GM13977 (cell line): Measurements from ENCODE around the gene TMEM151A.
A peak's percentile ranks its signal among the peaks of the same experiment; 100 is the strongest.

Experiments used
- DNase-seq: peaks from one replicate; pipeline ENCODE4 v3.0.0; 2012; ENCODE audit warnings: low spot score
- in situ Hi-C: fragments of 300-500 bp; cut with MboI; formaldehyde crosslinking; loops from one replicate; pipeline ENCODE4 v1.12.0; 2022; ENCODE audit warnings: low sequenced_read_pairs, low pct_unique_long_range_greater_than_20kb, mixed read lengths, inconsistent platforms; ENCODE audit not compliant: unreplicated experiment
- TF ChIP-seq, protein P1 (sequence below): IDR thresholded peaks from 2 replicates; pipeline ENCODE4 v1.5.1; 2012; ENCODE audit warnings: mild to moderate bottlenecking, control low read depth; ENCODE audit not compliant: insufficient read depth; ENCODE audit errors: extremely low read depth, missing control alignments

TMEM151A gene

DNA sequence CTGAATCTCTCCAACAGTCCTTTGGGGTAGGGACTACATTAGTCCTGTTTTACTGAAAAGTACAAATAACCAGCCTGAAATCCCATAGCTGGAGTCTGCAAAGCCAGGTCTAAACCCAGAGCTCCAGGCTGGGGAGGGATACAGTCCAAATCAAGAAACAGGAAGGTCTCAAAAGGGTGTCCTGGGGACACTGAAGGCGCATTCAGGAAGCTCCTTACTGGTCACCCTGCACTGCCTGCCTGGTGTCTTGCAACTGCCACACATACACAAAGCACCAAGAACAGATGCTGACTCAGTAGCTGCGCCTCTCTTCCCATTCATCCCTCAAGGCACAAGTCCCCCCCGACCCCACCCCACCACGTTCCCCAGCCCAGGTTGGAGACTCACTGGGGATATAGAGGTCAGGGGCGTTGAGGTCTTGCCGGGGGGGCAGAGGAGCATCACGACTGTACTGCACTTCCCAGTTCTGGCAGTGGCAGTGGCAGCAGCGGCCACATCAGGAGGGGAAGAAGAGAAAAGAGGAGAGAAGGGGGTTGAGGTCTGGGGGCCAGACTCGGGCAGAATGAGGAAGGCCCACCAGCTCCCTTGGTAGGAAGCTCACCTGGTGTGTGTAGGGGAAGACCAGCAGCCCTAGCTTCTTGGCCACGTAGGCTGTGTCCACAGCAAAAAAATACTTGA lies 4.3 kb upstream of the TMEM151A start:
- in situ Hi-C loops = no loop called here
- TF ChIP-seq, protein P1, sequence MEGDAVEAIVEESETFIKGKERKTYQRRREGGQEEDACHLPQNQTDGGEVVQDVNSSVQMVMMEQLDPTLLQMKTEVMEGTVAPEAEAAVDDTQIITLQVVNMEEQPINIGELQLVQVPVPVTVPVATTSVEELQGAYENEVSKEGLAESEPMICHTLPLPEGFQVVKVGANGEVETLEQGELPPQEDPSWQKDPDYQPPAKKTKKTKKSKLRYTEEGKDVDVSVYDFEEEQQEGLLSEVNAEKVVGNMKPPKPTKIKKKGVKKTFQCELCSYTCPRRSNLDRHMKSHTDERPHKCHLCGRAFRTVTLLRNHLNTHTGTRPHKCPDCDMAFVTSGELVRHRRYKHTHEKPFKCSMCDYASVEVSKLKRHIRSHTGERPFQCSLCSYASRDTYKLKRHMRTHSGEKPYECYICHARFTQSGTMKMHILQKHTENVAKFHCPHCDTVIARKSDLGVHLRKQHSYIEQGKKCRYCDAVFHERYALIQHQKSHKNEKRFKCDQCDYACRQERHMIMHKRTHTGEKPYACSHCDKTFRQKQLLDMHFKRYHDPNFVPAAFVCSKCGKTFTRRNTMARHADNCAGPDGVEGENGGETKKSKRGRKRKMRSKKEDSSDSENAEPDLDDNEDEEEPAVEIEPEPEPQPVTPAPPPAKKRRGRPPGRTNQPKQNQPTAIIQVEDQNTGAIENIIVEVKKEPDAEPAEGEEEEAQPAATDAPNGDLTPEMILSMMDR = no peak
- no peak for DNase-seq

DNA sequence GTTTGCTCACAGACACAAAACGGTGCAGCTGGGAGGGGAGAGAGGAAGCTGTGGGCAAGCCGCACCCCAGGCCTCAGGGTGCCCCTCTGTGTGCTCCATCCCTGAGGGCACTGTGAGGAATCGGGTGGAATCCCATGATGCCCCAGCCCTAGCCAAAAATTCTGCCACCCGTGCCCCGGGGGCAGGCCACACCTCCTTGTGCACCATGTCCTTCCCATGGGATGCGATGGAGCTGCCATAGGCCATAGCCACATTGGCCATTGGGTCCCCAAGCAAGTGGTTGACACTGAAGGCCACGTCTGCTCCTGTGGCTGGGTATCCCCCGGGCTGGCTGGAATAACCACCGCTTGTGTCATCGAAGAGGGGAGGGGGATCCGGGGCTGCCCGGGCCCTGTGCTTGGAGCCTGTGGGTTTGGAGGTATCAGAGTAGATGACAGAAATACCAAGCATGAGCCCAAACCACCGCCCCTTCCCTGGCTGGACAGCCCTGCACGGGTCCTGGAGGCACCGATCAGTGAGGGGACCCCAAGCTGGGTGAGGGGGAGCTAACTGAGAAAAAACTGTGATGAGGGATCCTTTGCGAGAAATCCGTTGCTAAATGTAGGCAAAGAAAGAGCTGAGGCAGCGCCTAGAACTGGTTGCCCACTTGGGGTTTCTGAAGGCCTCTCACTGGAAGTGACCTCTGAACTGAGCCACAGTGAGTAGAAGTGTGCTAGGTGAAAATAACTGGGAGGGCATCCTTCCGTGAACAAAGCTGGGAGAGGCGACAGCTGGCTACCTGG lies 3.6 kb upstream of the TMEM151A start:
- TF ChIP-seq, protein P1 = no peak
- in situ Hi-C loops = no loop called here
- peak; percentile 51 for DNase-seq

DNA sequence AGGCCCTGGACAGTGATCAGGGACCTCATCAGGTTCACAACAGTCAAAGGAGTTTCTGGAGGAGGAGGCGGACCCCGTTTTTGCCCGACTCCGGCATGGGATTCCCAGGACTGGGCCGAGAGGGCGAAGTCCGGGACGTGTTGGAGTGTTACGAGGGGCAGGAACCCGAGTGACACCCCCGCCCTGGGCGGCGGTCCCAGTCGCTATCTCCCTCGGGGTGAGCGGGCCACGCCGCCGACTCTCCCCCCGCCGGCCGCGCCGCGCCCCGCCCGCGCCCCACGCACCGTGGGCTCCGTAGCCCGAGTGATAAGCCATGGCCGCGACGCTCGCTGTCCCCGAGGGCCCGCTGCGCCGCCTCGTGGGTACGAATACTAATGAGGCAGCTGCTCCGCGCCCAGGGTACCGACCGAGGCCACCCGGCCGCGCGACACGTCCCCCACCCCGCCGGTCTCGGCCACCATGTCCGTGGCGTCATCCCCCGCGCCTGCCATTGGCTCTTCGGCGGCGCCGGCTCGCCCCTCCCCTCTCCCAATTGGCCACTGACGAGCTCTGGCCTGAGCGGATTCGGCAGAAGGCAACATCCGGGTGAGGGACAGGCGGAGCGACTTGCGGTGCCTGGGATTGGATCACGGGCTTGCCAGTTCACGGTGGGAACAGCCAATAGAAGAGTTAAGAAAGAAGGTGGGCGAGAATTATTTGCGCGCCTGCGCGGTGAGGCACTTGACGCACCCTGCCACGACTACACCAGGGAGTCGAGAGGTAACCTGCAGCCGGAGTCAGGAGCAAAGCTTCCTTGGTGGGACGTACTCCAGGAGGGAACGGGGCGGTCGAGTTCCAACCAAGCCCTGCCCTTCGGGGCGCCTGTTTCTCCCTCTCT lies 2.8 kb upstream of the TMEM151A start, which contains the start of gene YIF1A:
Gene YIF1A, minus strand, starts transcription at position 473 of the 877 bp plus-strand sequence. Its CDS starts 158 bp downstream, at position 315.
- peak; percentile 100 for DNase-seq
- in situ Hi-C loops = no loop called here
- TF ChIP-seq, protein P1 = peak; percentile 4

DNA sequence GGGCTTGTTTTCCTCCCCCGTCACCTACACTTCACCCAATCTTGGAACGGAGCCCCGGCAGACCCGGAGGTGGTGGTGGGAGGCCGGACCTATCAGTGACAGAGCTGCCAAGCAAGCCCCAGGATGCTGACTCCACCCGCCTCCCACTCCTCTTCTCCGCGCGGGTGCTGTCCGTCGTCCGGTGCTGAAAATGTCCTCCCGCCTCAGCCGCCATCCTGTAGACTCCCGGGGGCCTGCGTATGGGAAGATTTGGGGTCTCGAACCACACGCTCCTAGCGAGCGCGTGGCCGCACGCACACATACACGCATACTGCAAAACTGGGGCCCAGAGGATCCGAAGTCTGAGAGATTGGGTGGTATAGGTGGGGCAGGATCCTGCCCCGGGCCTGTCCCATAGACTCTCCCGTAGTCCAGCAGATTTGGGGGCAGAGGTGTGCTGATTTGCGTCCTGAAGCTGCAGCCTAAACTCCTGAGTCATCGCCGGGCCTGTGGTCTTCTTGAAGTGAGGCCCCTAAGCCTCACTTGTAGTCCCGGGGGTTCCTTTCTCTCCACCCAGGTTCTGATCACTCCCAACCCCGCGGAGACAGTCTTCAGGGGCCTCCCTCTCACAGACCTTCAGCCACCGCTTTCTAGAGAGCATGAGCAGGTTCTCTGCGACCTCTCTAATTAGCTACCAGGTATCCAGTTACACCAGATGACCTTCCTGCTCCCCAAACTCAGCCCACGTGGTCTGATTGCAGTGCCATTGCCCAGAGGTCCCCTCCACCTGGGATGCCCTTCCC lies 2.0 kb upstream of the TMEM151A start:
- in situ Hi-C loops = no loop called here
- TF ChIP-seq, protein P1 = no peak
- DNase-seq = peak; percentile 95

DNA sequence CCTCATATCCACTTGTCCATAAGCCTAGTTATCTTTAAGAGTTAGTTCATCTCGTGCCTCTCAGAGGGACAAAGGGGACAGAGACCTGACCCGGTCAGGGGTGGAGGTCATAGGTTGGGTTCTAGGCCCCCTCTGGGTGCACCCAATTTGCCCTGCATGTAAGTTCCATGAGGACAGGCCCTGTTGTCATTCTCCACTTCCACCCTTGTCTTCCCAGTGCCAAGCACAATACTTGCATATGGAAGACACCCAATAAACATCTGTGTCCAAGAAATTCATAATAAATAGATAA lies 1.4 kb upstream of the TMEM151A start:
- no peak for DNase-seq
- in situ Hi-C loops = no loop called here
- TF ChIP-seq, protein P1 = no peak

DNA sequence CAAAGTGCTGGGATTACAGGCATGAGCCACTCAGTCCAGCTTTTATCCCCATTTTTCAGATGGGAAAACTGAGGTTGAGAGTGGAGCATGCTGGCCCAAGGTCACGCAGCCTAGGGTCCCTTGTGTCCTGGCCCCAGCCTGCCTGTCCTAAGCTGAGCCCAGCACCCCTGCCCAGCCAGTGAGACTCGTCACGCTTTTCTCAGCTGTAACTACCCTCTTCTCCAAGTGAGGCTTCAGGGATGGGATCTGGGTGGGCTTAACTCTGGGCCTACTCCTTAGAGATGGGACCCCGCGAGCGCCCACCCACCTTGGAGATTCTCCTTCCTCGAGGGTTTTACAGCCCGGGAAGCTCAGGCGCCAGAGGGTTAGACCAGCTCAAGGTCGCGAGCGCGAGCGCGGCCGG lies 390 bp upstream of the TMEM151A start:
- TF ChIP-seq, protein P1 = no peak
- DNase-seq = no peak
- in situ Hi-C loops = no loop called here
